Measurements from ENCODE around the gene ASAP3.

- TF ChIP-seq, protein P1, sequence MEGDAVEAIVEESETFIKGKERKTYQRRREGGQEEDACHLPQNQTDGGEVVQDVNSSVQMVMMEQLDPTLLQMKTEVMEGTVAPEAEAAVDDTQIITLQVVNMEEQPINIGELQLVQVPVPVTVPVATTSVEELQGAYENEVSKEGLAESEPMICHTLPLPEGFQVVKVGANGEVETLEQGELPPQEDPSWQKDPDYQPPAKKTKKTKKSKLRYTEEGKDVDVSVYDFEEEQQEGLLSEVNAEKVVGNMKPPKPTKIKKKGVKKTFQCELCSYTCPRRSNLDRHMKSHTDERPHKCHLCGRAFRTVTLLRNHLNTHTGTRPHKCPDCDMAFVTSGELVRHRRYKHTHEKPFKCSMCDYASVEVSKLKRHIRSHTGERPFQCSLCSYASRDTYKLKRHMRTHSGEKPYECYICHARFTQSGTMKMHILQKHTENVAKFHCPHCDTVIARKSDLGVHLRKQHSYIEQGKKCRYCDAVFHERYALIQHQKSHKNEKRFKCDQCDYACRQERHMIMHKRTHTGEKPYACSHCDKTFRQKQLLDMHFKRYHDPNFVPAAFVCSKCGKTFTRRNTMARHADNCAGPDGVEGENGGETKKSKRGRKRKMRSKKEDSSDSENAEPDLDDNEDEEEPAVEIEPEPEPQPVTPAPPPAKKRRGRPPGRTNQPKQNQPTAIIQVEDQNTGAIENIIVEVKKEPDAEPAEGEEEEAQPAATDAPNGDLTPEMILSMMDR (IDR thresholded peaks at IDR 0.05; ENCODE audit: low read depth, low read length, poor library complexity, severe bottlenecking) = no peak
- no peak for TF ChIP-seq EZH2phosphoT487 (IDR thresholded peaks at IDR 0.05; ENCODE audit: borderline replicate concordance, low read length)
Observed at GRCh38 chr1:23517581-23517980, 33.6 kb upstream of the ASAP3 start.
